Omental fat pad (tissue), 4 donors: Measurements from ENCODE around the gene ZNF77. TPM values are rescaled to one million over a fixed set of nuclear protein-coding genes. Genes with fewer than 3 reads are reported as not detected.

Experiments used
- ATAC-seq: fragments of 150-250 bp; one replicate; pipeline ENCODE4 v1.9.1; 2016; ENCODE audit warnings: mild to moderate bottlenecking, moderate library complexity; ENCODE audit not compliant: low FRiP score
- DNase-seq: peaks from one replicate; pipeline ENCODE4 v3.0.0-alpha.2; 2019; ENCODE audit warnings: low spot score
- CTCF ChIP-seq, 3 donors: fragments of 450-650 bp; IDR thresholded peaks; one replicate each; pipeline ENCODE4 v1.5.1; 2016 to 2017; ENCODE audit warnings: antibody characterized with exemption in 3 of 3, mild to moderate bottlenecking in 3 of 3, moderate library complexity in 2 of 3
- total RNA-seq, 4 donors: library from RNA; depleted of rRNA; stranded (reverse); fragments of >200 nt; gene quantifications; one replicate each; pipeline ENCODE4 v1.1.0, GENCODE V29; 2016

The ZNF77 gene
- total RNA-seq, 4 donors from 2014 or later: 3.2 to 8.7 (median 3.8) TPM

- DNase-seq (no peak), ATAC-seq (no peak)
- no peak for TF ChIP-seq CTCF (IDR thresholded peaks at IDR 0.05)
Observed at GRCh38 chr19:2978166-2978767, 33.5 kb upstream of the ZNF77 start.

GRCh38 chr19:2977746-2978138 lies 33.0 kb upstream of the ZNF77 start:
- TF ChIP-seq CTCF (IDR thresholded peaks at IDR 0.05): no peak
- ATAC-seq (no peak), DNase-seq (no peak)

- TF ChIP-seq CTCF (IDR thresholded peaks at IDR 0.05): no peak
- peak; percentile 83 for DNase-seq
- peak; percentile 92 for ATAC-seq
Observed at GRCh38 chr19:2977001-2977745, 32.4 kb upstream of the ZNF77 start, which contains the start of gene TLE6. Gene TLE6 (plus strand): TSS chr19:2977564. CDS start chr19:2978234, 670 bp downstream.

- TF ChIP-seq CTCF (IDR thresholded peaks at IDR 0.05): no peak
- ATAC-seq: no peak
- DNase-seq: no peak
Observed at GRCh38 chr19:2976609-2977000, 31.8 kb upstream of the ZNF77 start.

- no peak for DNase-seq
- ATAC-seq: no peak
- no peak for TF ChIP-seq CTCF (IDR thresholded peaks at IDR 0.05)
Observed at GRCh38 chr19:2974342-2975041, 29.7 kb upstream of the ZNF77 start.

GRCh38 chr19:2973229-2973628 lies 28.5 kb upstream of the ZNF77 start:
- ATAC-seq: no peak
- DNase-seq: no peak
- no peak for TF ChIP-seq CTCF (IDR thresholded peaks at IDR 0.05)
